Activated CD8-positive, alpha-beta memory T cell treated with anti-CD3 and anti-CD28 coated beads for 48 hours (primary cell): ENCODE measurements around the gene NFYB.
A peak's percentile ranks its signal among the peaks of the same experiment; 100 is the strongest.
"Not testable (repeated sequence)": the region's sequence is repeated elsewhere in the genome, so short reads cannot be mapped to it uniquely, and the experiment has no call there.

Experiments used
- DNase-seq, 3 experiments: peaks; one replicate each; pipeline ENCODE4 v3.0.0-alpha.2; 2020; ENCODE audit warnings: low read depth in 2 of 3, low spot score in 2 of 3

Gene NFYB

GRCh38 chr12:104163028-104163427 is 25.0 kb upstream of the NFYB start:
- DNase-seq = not testable (repeated sequence)

- DNase-seq = no peak
Measured at GRCh38 chr12:104155711-104156555, 17.9 kb upstream of the NFYB start.

- no peak for DNase-seq
Measured at GRCh38 chr12:104154806-104155205, 16.8 kb upstream of the NFYB start.

GRCh38 chr12:104154286-104154685 is 16.3 kb upstream of the NFYB start:
- DNase-seq = no peak

GRCh38 chr12:104152685-104153241 is 14.8 kb upstream of the NFYB start:
- no peak for DNase-seq

- DNase-seq = no peak
Measured at GRCh38 chr12:104150416-104150815, 12.4 kb upstream of the NFYB start.

- DNase-seq = no peak
Measured at GRCh38 chr12:104147346-104147745, 9.3 kb upstream of the NFYB start.

GRCh38 chr12:104143918-104144317 is 5.9 kb upstream of the NFYB start:
- DNase-seq = no peak

- no peak for DNase-seq
Measured at GRCh38 chr12:104143002-104143401, 5.0 kb upstream of the NFYB start.

- DNase-seq = no peak
Measured at GRCh38 chr12:104142543-104142942, 4.5 kb upstream of the NFYB start.

GRCh38 chr12:104138797-104139152 is 765 bp upstream of the NFYB start:
- no peak for DNase-seq

- DNase-seq = peak; percentile 14 to 31 (median 29)
Measured at GRCh38 chr12:104137001-104137901, 759 bp downstream of the NFYB start.

- DNase-seq = no peak
Measured at GRCh38 chr12:104136577-104136976, 1.4 kb downstream of the NFYB start.

- DNase-seq = no peak
Measured at GRCh38 chr12:104134882-104135281, 3.1 kb downstream of the NFYB start.

GRCh38 chr12:104133866-104134265 is 4.1 kb downstream of the NFYB start:
- no peak for DNase-seq

GRCh38 chr12:104133321-104133720 is 4.7 kb downstream of the NFYB start:
- DNase-seq = no peak

GRCh38 chr12:104132351-104132956 is 5.6 kb downstream of the NFYB start:
- DNase-seq = no peak

- DNase-seq = no peak
Measured at GRCh38 chr12:104131609-104132008, 6.4 kb downstream of the NFYB start.

- no peak for DNase-seq
Measured at GRCh38 chr12:104130760-104131159, 7.2 kb downstream of the NFYB start.

GRCh38 chr12:104126548-104126947 is 11.5 kb downstream of the NFYB start:
- no peak for DNase-seq

GRCh38 chr12:104122298-104122697 is 15.7 kb downstream of the NFYB start:
- no peak for DNase-seq
